Thyroid gland (tissue), 4 donors: Measurements from ENCODE around the gene CD19.

Experiments
- CTCF ChIP-seq, 6 experiments: fragments of 200-600 bp in 3 of 6; fragments of 450-650 bp in 3 of 6; sonication (generic) in 3 of 6; IDR thresholded peaks; one replicate each; pipeline ENCODE4 v1.5.1; 2016 to 2019; ENCODE audit warnings: antibody characterized with exemption in 6 of 6, mild to moderate bottlenecking in 2 of 6, inconsistent platforms in 1 of 6, moderate library complexity in 1 of 6
- POLR2A ChIP-seq, 2 donors: fragments of 450-650 bp; IDR thresholded peaks; one replicate each; pipeline ENCODE4 v1.6.1; 2017; ENCODE audit warnings: antibody characterized with exemption in 2 of 2, mild to moderate bottlenecking in 2 of 2, moderate library complexity in 1 of 2

GRCh38 chr16:28904363-28904762 lies 27.4 kb upstream of the CD19 start:
- no peak for TF ChIP-seq CTCF (IDR thresholded peaks at IDR 0.05)
- no peak for TF ChIP-seq POLR2A (IDR thresholded peaks at IDR 0.05)
